ENCODE data around the gene DNLZ. TPM values are rescaled to one million over a fixed set of nuclear protein-coding genes. Genes with fewer than 3 reads are reported as not detected.

Gene DNLZ
- total and polyA plus RNA-seq, 10 of the 15 experiments (the other 5 are each of a cell fraction or from before 2014, with no cell fraction given), result 0.66 to 29.7 (median 14.7) TPM; not detected in 1

DNA sequence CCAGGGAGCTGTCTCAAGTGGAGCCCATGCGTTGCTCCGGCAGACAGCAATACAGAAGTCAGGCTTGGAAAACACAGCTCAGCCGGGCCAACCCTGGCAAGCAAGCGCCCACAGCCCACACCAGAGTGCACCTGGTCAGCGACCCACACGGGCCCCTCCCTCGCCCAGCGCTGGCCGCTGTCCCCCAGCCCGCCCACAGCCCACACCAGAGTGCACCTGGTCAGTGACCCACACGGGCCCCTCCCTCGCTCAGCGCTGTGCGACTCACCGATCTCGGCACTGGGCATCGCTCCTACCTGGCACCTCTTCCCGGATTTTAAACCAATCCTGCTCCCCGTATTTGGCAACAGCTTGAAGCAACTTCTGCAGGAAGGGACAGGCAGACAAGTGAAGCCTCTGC lies 23.7 kb upstream of the DNLZ start:
- Histone ChIP-seq H3K9me3 (replicated peaks; ENCODE audit: control insufficient read depth, insufficient read depth, low read length) (no peaks in the 10 kb centered on the region), H3K36me3 (ENCODE audit: control insufficient read depth in 2 of 2, insufficient read depth in 2 of 2, low read length in 1 of 2) (peaks cover 14 to 32% of the 10 kb centered on the region in 2 experiments; a peak in 3 of 4 replicates), H3K4me2 (ENCODE audit: control insufficient read depth, insufficient read depth) (no peak overlapping the region), H3K4me1 (ENCODE audit: control insufficient read depth, insufficient read depth, low read length) (no peaks in the 10 kb centered on the region), H3K27ac (ENCODE audit: control insufficient read depth, insufficient read depth) (no peak overlapping the region), H3K27me3 (replicated peaks in 1 of 2; ENCODE audit: control insufficient read depth in 2 of 2, insufficient read depth in 2 of 2, low read length in 1 of 2) (no peaks in the 10 kb centered on the region), H3K79me2 (ENCODE audit: control insufficient read depth, insufficient read depth, low read length) (no peaks in the 10 kb centered on the region), H2AFZ (ENCODE audit: control insufficient read depth, low read depth, low read length) (no peak overlapping the region), H3K4me3 (no peak overlapping the region), H4K20me1 (ENCODE audit: control insufficient read depth, insufficient read depth) (no peaks in the 10 kb centered on the region), H3K9ac (ENCODE audit: control insufficient read depth, insufficient read depth, low read length) (no peak overlapping the region)
- TF ChIP-seq TCF3 (IDR thresholded peaks at IDR 0.05; ENCODE audit: borderline replicate concordance, insufficient read depth, low read depth, low read length), result 0 out of 2 replicates have a peak, but pooled peaks have one; percentile 40
- TF ChIP-seq, protein P1, sequence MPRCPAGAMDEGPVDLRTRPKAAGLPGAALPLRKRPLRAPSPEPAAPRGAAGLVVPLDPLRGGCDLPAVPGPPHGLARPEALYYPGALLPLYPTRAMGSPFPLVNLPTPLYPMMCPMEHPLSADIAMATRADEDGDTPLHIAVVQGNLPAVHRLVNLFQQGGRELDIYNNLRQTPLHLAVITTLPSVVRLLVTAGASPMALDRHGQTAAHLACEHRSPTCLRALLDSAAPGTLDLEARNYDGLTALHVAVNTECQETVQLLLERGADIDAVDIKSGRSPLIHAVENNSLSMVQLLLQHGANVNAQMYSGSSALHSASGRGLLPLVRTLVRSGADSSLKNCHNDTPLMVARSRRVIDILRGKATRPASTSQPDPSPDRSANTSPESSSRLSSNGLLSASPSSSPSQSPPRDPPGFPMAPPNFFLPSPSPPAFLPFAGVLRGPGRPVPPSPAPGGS (IDR thresholded peaks at IDR 0.05; ENCODE audit: borderline replicate concordance, insufficient read depth, low read depth, low read length, poor library complexity, severe bottlenecking), result peak; percentile 83
- TF ChIP-seq HDGF (IDR thresholded peaks at IDR 0.05), result no peak
- POLR2A ChIA-PET, result no interaction called here
- BruUV-seq (replicated peaks), result no TSS peak
- CTCF ChIA-PET, result no interaction called here
- RAD21 ChIA-PET (ENCODE audit: unreplicated experiment), result no interaction called here
- FAIRE-seq (no peak), DNase-seq (ENCODE audit: low read depth, low spot score) (no peak), ATAC-seq (no peak)
- SMC1A ChIA-PET (ENCODE audit: uncharacterized antibody, unreplicated experiment), result no interaction called here
- WGBS (ENCODE audit: insufficient coverage, insufficient replicate concordance, low lambda C conversion rate, missing lambda C conversion rate), result over 99% methylated on average over 13 of the region's 19 CpGs
- in situ Hi-C loops (cut with MboI) (no loop called here), intact Hi-C loops (cut with micrococcal nuclease; ENCODE audit: unreplicated experiment) (no loop called here)

- CTCF ChIA-PET, result no interaction called here
These were observed 22.5 kb upstream of the DNLZ start for GRCh38 chr9:136386018-136386417.

More at GRCh38 chr9:136386018-136386417, 22.5 kb upstream of the DNLZ start:
- no peaks in the 10 kb centered on the region for H3K4me1 ChIP-seq (ENCODE audit: control insufficient read depth, insufficient read depth, low read length)
- H3K27ac ChIP-seq (ENCODE audit: control insufficient read depth, insufficient read depth), result no peak overlapping the region
- ATAC-seq, result no peak
- no peaks in the 10 kb centered on the region for H3K79me2 ChIP-seq (ENCODE audit: control insufficient read depth, insufficient read depth, low read length)
- H3K9ac ChIP-seq (ENCODE audit: control insufficient read depth, insufficient read depth, low read length), result no peak overlapping the region
- DNase-seq (ENCODE audit: low read depth, low spot score), result no peak
- ChIA-PET RAD21 (ENCODE audit: unreplicated experiment) (no interaction called here), SMC1A (ENCODE audit: uncharacterized antibody, unreplicated experiment) (interaction anchor here (1.3 kb wide), 1 partner anchor 8 kb away, joined by 3 read pairs; no protein-coding TSS in a partner anchor), POLR2A (no interaction called here)
- no peak for TF ChIP-seq GABPA (IDR thresholded peaks at IDR 0.05; ENCODE audit: low read depth)
- peak; percentile 55 for TF ChIP-seq RUNX3 (IDR thresholded peaks at IDR 0.05; ENCODE audit: low read length)
- 92% methylated on average over 13 of the region's 13 CpGs for WGBS (ENCODE audit: insufficient coverage, insufficient replicate concordance, low lambda C conversion rate, missing lambda C conversion rate)
- no peak overlapping the region for H3K4me2 ChIP-seq (ENCODE audit: control insufficient read depth, insufficient read depth)
- intact Hi-C loops (cut with micrococcal nuclease; ENCODE audit: unreplicated experiment) (no loop called here), in situ Hi-C loops (cut with MboI) (no loop called here)
- H2AFZ ChIP-seq (ENCODE audit: control insufficient read depth, low read depth, low read length), result no peak overlapping the region
- H3K27me3 ChIP-seq (replicated peaks in 1 of 2; ENCODE audit: control insufficient read depth in 2 of 2, insufficient read depth in 2 of 2, low read length in 1 of 2), result no peaks in the 10 kb centered on the region
- H3K4me3 ChIP-seq, result no peak overlapping the region
- peaks cover 14 to 31% of the 10 kb centered on the region in 2 experiments; a peak in 3 of 4 replicates for H3K36me3 ChIP-seq (ENCODE audit: control insufficient read depth in 2 of 2, insufficient read depth in 2 of 2, low read length in 1 of 2)
- no peak for FAIRE-seq
- BruUV-seq (replicated peaks), result TSS peak; percentile 60
- no peaks in the 10 kb centered on the region for H3K9me3 ChIP-seq (replicated peaks; ENCODE audit: control insufficient read depth, insufficient read depth, low read length)
- no peaks in the 10 kb centered on the region for H4K20me1 ChIP-seq (ENCODE audit: control insufficient read depth, insufficient read depth)

All from GM12878 (cell line).